ENCODE results near the gene CYLD.

Gene CYLD

GRCh38 chr16:50699326-50700159 lies 42.3 kb upstream of the CYLD start:
- no peak for TF ChIP-seq EZH2 (IDR thresholded peaks at IDR 0.05; ENCODE audit: borderline replicate concordance, low read depth, low read length, severe bottlenecking)

GRCh38 chr16:50702725-50703124 lies 39.2 kb upstream of the CYLD start:
- H2AFZ ChIP-seq (ENCODE audit: low read depth, low read length): no peak overlapping the region
- H3K79me2 ChIP-seq (ENCODE audit: insufficient read depth, low read length): no peaks in the 10 kb centered on the region
- H3K4me2 ChIP-seq (ENCODE audit: insufficient read depth, low read length): no peak overlapping the region
- no peaks in the 10 kb centered on the region for H3K36me3 ChIP-seq (ENCODE audit: insufficient read depth, low read length)
- ATAC-seq (ENCODE audit: insufficient read depth, low read depth) (no peak), DNase-seq (no peak)
- no peaks in the 10 kb centered on the region for H3K4me1 ChIP-seq (ENCODE audit: insufficient read depth, low read length)
- no peak overlapping the region for H3K27ac ChIP-seq (ENCODE audit: low read length)
- no peaks in the 10 kb centered on the region for H3K27me3 ChIP-seq (ENCODE audit: insufficient read depth, low read length, poor library complexity)
- no peaks in the 10 kb centered on the region for H4K20me1 ChIP-seq (ENCODE audit: insufficient read depth, low read length)
- no peak overlapping the region for H3K4me3 ChIP-seq (ENCODE audit: low read depth in 1 of 2, low read length in 2 of 2)
- H3K9me3 ChIP-seq (ENCODE audit: insufficient read depth, low read length, severe bottlenecking): peaks cover 9% of the 10 kb centered on the region
- no peak overlapping the region for H3K9ac ChIP-seq (ENCODE audit: low read depth, low read length)
- TF ChIP-seq CTCF (IDR thresholded peaks at IDR 0.05; ENCODE audit: borderline replicate concordance, extremely low read depth, low read length, poor library complexity, severe bottlenecking) (no peak), EZH2 (IDR thresholded peaks at IDR 0.05; ENCODE audit: borderline replicate concordance, low read depth, low read length, severe bottlenecking) (no peak)

More at GRCh38 chr16:50699326-50700159, 42.3 kb upstream of the CYLD start:
- no peaks in the 10 kb centered on the region for H4K20me1 ChIP-seq (ENCODE audit: insufficient read depth, low read length)
- H3K4me1 ChIP-seq (ENCODE audit: insufficient read depth, low read length): no peaks in the 10 kb centered on the region
- no peaks in the 10 kb centered on the region for H3K27me3 ChIP-seq (ENCODE audit: insufficient read depth, low read length, poor library complexity)
- H3K4me2 ChIP-seq (ENCODE audit: insufficient read depth, low read length): no peak overlapping the region
- H3K79me2 ChIP-seq (ENCODE audit: insufficient read depth, low read length): no peaks in the 10 kb centered on the region
- no peak overlapping the region for H3K27ac ChIP-seq (ENCODE audit: low read length)
- peaks cover 9% of the 10 kb centered on the region for H3K9me3 ChIP-seq (ENCODE audit: insufficient read depth, low read length, severe bottlenecking)
- H3K4me3 ChIP-seq (ENCODE audit: low read depth in 1 of 2, low read length in 2 of 2): no peak overlapping the region
- ATAC-seq (ENCODE audit: insufficient read depth, low read depth) (no peak), DNase-seq (no peak)
- H2AFZ ChIP-seq (ENCODE audit: low read depth, low read length): no peak overlapping the region
- no peak overlapping the region for H3K9ac ChIP-seq (ENCODE audit: low read depth, low read length)
- H3K36me3 ChIP-seq (ENCODE audit: insufficient read depth, low read length): no peaks in the 10 kb centered on the region

GRCh38 chr16:50704245-50704644 lies 37.6 kb upstream of the CYLD start:
- no peaks in the 10 kb centered on the region for H3K79me2 ChIP-seq (ENCODE audit: insufficient read depth, low read length)
- H3K27ac ChIP-seq (ENCODE audit: low read length): no peak overlapping the region
- no peaks in the 10 kb centered on the region for H3K27me3 ChIP-seq (ENCODE audit: insufficient read depth, low read length, poor library complexity)
- H3K36me3 ChIP-seq (ENCODE audit: insufficient read depth, low read length): no peaks in the 10 kb centered on the region
- ATAC-seq (ENCODE audit: insufficient read depth, low read depth) (no peak), DNase-seq (no peak)
- no peaks in the 10 kb centered on the region for H3K4me1 ChIP-seq (ENCODE audit: insufficient read depth, low read length)
- no peak overlapping the region for H2AFZ ChIP-seq (ENCODE audit: low read depth, low read length)
- no peak overlapping the region for H3K4me2 ChIP-seq (ENCODE audit: insufficient read depth, low read length)
- H4K20me1 ChIP-seq (ENCODE audit: insufficient read depth, low read length): no peaks in the 10 kb centered on the region
- TF ChIP-seq CTCF (IDR thresholded peaks at IDR 0.05; ENCODE audit: borderline replicate concordance, extremely low read depth, low read length, poor library complexity, severe bottlenecking) (no peak), EZH2 (IDR thresholded peaks at IDR 0.05; ENCODE audit: borderline replicate concordance, low read depth, low read length, severe bottlenecking) (no peak)
- H3K4me3 ChIP-seq (ENCODE audit: low read depth in 1 of 2, low read length in 2 of 2): no peak overlapping the region
- no peak overlapping the region for H3K9ac ChIP-seq (ENCODE audit: low read depth, low read length)
- H3K9me3 ChIP-seq (ENCODE audit: insufficient read depth, low read length, severe bottlenecking): peaks cover 9% of the 10 kb centered on the region

- H3K9ac ChIP-seq (ENCODE audit: low read depth, low read length): no peak overlapping the region
- no peaks in the 10 kb centered on the region for H3K27me3 ChIP-seq (ENCODE audit: insufficient read depth, low read length, poor library complexity)
- H3K4me1 ChIP-seq (ENCODE audit: insufficient read depth, low read length): no peaks in the 10 kb centered on the region
- H2AFZ ChIP-seq (ENCODE audit: low read depth, low read length): no peak overlapping the region
- TF ChIP-seq EZH2 (IDR thresholded peaks at IDR 0.05; ENCODE audit: borderline replicate concordance, low read depth, low read length, severe bottlenecking) (no peak), CTCF (IDR thresholded peaks at IDR 0.05; ENCODE audit: borderline replicate concordance, extremely low read depth, low read length, poor library complexity, severe bottlenecking) (no peak)
- no peaks in the 10 kb centered on the region for H3K36me3 ChIP-seq (ENCODE audit: insufficient read depth, low read length)
- ATAC-seq (ENCODE audit: insufficient read depth, low read depth) (no peak), DNase-seq (no peak)
- no peak overlapping the region for H3K4me2 ChIP-seq (ENCODE audit: insufficient read depth, low read length)
- no peaks in the 10 kb centered on the region for H4K20me1 ChIP-seq (ENCODE audit: insufficient read depth, low read length)
- H3K27ac ChIP-seq (ENCODE audit: low read length): no peak overlapping the region
- no peak overlapping the region for H3K4me3 ChIP-seq (ENCODE audit: low read depth in 1 of 2, low read length in 2 of 2)
- H3K9me3 ChIP-seq (ENCODE audit: insufficient read depth, low read length, severe bottlenecking): peaks cover 9% of the 10 kb centered on the region
- H3K79me2 ChIP-seq (ENCODE audit: insufficient read depth, low read length): no peaks in the 10 kb centered on the region
These were observed 36.3 kb upstream of the CYLD start for GRCh38 chr16:50705436-50706110.
